Measurements from ENCODE around the gene DIS3L. TPM values are rescaled to one million over a fixed set of nuclear protein-coding genes. Genes with fewer than 3 reads are reported as not detected.

DIS3L gene
- total RNA-seq, 2 donors from 2014 or later, result 19.4 to 35.0 TPM

DNA sequence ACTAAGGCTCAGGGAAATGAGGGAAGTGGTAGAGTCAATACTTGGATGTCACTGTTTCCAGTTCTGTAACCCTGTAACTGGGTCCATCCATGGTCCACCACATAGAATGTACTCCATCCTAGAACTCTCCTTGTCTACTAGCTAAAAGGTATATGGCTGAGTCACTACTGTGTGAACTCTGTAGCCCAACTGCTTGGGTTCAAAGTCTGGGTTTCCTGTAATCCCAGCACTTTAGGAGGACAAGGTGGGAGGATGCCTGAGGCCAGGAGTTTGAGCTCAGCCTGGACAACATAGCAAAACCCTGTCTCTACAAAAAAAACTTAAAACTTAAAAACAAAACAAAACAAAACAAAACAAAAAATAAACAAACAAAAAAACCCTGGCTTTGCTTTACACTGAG, 5.3 kb upstream of the DIS3L start:
- Histone ChIP-seq H3K36me3 (no peaks in the 10 kb centered on the region), H3K27ac (no peak overlapping the region), H3K9me3 (no peaks in the 10 kb centered on the region), H3K27me3 (replicated peaks; ENCODE audit: insufficient read depth) (no peaks in the 10 kb centered on the region), H3K4me3 (no peak overlapping the region), H3K4me1 (replicated peaks) (no peaks in the 10 kb centered on the region)
- intact Hi-C loops (cut with DNase I), result loop anchor here (5.0 kb wide), 1 partner anchor 371 kb away; no protein-coding TSS in a partner anchor
- TF ChIP-seq POLR2AphosphoS5 (IDR thresholded peaks at IDR 0.05) (no peak), POLR2A (IDR thresholded peaks at IDR 0.05) (no peak)
- DNase-seq (ENCODE audit: low spot score), result no peak

- H3K36me3 ChIP-seq, result no peaks in the 10 kb centered on the region
- no peaks in the 10 kb centered on the region for H3K4me1 ChIP-seq (replicated peaks)
- DNase-seq (ENCODE audit: low spot score), result no peak
- no peaks in the 10 kb centered on the region for H3K27me3 ChIP-seq (replicated peaks; ENCODE audit: insufficient read depth)
- H3K4me3 ChIP-seq, result no peak overlapping the region
- no peak overlapping the region for H3K27ac ChIP-seq
- TF ChIP-seq POLR2AphosphoS5 (IDR thresholded peaks at IDR 0.05), result no peak
- no peak for TF ChIP-seq POLR2A (IDR thresholded peaks at IDR 0.05)
- TF ChIP-seq, protein P1, sequence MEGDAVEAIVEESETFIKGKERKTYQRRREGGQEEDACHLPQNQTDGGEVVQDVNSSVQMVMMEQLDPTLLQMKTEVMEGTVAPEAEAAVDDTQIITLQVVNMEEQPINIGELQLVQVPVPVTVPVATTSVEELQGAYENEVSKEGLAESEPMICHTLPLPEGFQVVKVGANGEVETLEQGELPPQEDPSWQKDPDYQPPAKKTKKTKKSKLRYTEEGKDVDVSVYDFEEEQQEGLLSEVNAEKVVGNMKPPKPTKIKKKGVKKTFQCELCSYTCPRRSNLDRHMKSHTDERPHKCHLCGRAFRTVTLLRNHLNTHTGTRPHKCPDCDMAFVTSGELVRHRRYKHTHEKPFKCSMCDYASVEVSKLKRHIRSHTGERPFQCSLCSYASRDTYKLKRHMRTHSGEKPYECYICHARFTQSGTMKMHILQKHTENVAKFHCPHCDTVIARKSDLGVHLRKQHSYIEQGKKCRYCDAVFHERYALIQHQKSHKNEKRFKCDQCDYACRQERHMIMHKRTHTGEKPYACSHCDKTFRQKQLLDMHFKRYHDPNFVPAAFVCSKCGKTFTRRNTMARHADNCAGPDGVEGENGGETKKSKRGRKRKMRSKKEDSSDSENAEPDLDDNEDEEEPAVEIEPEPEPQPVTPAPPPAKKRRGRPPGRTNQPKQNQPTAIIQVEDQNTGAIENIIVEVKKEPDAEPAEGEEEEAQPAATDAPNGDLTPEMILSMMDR (IDR thresholded peaks at IDR 0.05), result no peak
- H3K9me3 ChIP-seq, result no peaks in the 10 kb centered on the region
- intact Hi-C loops (cut with DNase I), result loop anchor here (5.0 kb wide), 1 partner anchor 371 kb away; no protein-coding TSS in a partner anchor
- WGBS, result 29% methylated on average over 6 of the region's 6 CpGs
Measured at GRCh38 chr15:66288551-66289185, 4.7 kb upstream of the DIS3L start.

DNA sequence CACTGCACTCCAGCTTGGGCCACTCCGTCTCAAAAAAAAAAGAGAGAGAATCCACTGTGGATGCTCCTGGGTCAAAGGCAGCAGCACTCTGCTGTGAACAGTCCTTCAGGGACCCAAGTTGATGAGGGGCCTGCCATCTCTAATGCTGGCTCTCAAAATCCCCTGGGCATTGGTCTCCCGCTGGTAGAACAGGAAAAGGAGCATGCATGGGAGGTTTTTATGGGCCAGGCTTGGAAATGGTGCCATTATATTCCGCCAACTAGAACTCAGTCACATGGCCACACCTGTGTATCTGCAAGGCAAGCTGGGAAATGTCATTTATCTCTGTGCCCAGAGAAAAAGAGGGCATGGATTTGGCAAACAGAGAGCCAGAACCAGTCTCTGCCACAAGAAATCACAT, 3.4 kb upstream of the DIS3L start:
- no peak for DNase-seq (ENCODE audit: low spot score)
- H3K27me3 ChIP-seq (replicated peaks; ENCODE audit: insufficient read depth), result no peaks in the 10 kb centered on the region
- no peak overlapping the region for H3K27ac ChIP-seq
- intact Hi-C loops (cut with DNase I), result no loop called here
- H3K4me1 ChIP-seq (replicated peaks), result no peaks in the 10 kb centered on the region
- H3K9me3 ChIP-seq, result no peaks in the 10 kb centered on the region
- no peaks in the 10 kb centered on the region for H3K36me3 ChIP-seq
- WGBS, result 63% methylated on average over 3 of the region's 3 CpGs
- H3K4me3 ChIP-seq, result no peak overlapping the region
- TF ChIP-seq, protein P1 (IDR thresholded peaks at IDR 0.05), result no peak
- TF ChIP-seq POLR2A (IDR thresholded peaks at IDR 0.05) (no peak), POLR2AphosphoS5 (IDR thresholded peaks at IDR 0.05) (peak; percentile 15)

- Histone ChIP-seq H3K27me3 (replicated peaks; ENCODE audit: insufficient read depth) (no peaks in the 10 kb centered on the region), H3K4me1 (replicated peaks) (no peaks in the 10 kb centered on the region), H3K4me3 (no peak overlapping the region), H3K27ac (no peak overlapping the region), H3K9me3 (no peaks in the 10 kb centered on the region), H3K36me3 (no peaks in the 10 kb centered on the region)
- TF ChIP-seq POLR2A (IDR thresholded peaks at IDR 0.05), result no peak
- TF ChIP-seq, protein P1 (IDR thresholded peaks at IDR 0.05), result no peak
- no peak for TF ChIP-seq POLR2AphosphoS5 (IDR thresholded peaks at IDR 0.05)
- DNase-seq (ENCODE audit: low spot score), result no peak
- intact Hi-C loops (cut with DNase I), result no loop called here
Measured at GRCh38 chr15:66290518-66290917, 2.9 kb upstream of the DIS3L start.

DNA sequence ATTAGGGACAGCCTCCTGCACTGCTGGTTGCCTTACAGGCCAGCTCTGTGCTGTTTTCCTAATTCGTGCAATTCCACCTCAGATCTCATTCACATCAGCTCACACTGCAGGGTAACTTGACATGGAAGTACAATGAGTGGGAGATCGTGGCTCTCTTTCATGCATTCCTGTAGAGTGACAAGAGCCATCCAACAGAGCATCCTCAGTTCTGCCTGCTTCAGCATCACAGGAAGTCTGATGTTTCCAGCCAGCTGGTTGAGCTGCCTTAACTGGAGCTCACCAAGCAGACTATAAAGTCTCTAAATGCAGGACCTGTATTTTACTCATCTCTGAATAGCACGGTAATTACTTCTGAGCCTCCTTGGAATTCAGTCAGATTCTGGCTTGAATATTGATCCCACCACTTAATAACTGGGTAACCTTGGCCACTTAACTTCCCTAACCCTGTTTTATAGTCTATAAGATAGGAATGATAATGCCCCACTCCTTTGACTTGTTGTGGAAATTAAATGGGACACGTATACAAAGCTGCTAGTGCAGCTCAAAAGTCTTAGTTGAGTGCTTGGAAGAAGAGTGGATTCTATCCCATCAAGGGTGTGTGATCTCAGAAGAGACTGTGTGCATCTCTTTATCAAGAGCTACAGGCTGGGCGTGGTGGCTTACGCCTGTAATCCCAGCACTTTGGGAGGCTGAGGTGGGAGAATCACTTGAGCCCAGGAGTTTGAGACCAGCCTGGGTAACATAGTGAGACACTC, 1.4 kb upstream of the DIS3L start:
- no peak for DNase-seq (ENCODE audit: low spot score)
- no peak overlapping the region for H3K27ac ChIP-seq
- no peaks in the 10 kb centered on the region for H3K36me3 ChIP-seq
- TF ChIP-seq POLR2AphosphoS5 (IDR thresholded peaks at IDR 0.05) (no peak), POLR2A (IDR thresholded peaks at IDR 0.05) (no peak)
- TF ChIP-seq, protein P1 (IDR thresholded peaks at IDR 0.05), result no peak
- no peaks in the 10 kb centered on the region for H3K9me3 ChIP-seq
- 66% methylated on average over 6 of the region's 6 CpGs for WGBS
- no peaks in the 10 kb centered on the region for H3K4me1 ChIP-seq (replicated peaks)
- intact Hi-C loops (cut with DNase I), result no loop called here
- no peak overlapping the region for H3K4me3 ChIP-seq
- H3K27me3 ChIP-seq (replicated peaks; ENCODE audit: insufficient read depth), result no peaks in the 10 kb centered on the region
